ENCODE data around the gene PDCD2L.
"Not testable (repeated sequence)": the region's sequence is repeated elsewhere in the genome, so short reads cannot be mapped to it uniquely, and the experiment has no call there.

Gene PDCD2L

GRCh38 chr19:34461375-34462100, 57.3 kb downstream of the PDCD2L start:
- Histone ChIP-seq H3K4me1 (ENCODE audit: insufficient read depth, low read length) (no peaks in the 10 kb centered on the region), H3K9me3 (ENCODE audit: insufficient read depth, low read length, severe bottlenecking) (no peaks in the 10 kb centered on the region), H3K4me3 (ENCODE audit: low read depth in 1 of 2, low read length in 2 of 2) (no peak overlapping the region), H3K36me3 (ENCODE audit: insufficient read depth, low read length) (peaks cover 97% of the 10 kb centered on the region), H3K27ac (ENCODE audit: low read length) (no peak overlapping the region), H2AFZ (ENCODE audit: low read depth, low read length) (no peak overlapping the region), H3K79me2 (ENCODE audit: insufficient read depth, low read length) (peaks cover 51% of the 10 kb centered on the region), H3K27me3 (ENCODE audit: insufficient read depth, low read length, poor library complexity) (no peaks in the 10 kb centered on the region), H3K4me2 (ENCODE audit: insufficient read depth, low read length) (no peak overlapping the region), H4K20me1 (ENCODE audit: insufficient read depth, low read length) (peaks cover 51% of the 10 kb centered on the region), H3K9ac (ENCODE audit: low read depth, low read length) (no peak overlapping the region)
- TF ChIP-seq, protein P1, sequence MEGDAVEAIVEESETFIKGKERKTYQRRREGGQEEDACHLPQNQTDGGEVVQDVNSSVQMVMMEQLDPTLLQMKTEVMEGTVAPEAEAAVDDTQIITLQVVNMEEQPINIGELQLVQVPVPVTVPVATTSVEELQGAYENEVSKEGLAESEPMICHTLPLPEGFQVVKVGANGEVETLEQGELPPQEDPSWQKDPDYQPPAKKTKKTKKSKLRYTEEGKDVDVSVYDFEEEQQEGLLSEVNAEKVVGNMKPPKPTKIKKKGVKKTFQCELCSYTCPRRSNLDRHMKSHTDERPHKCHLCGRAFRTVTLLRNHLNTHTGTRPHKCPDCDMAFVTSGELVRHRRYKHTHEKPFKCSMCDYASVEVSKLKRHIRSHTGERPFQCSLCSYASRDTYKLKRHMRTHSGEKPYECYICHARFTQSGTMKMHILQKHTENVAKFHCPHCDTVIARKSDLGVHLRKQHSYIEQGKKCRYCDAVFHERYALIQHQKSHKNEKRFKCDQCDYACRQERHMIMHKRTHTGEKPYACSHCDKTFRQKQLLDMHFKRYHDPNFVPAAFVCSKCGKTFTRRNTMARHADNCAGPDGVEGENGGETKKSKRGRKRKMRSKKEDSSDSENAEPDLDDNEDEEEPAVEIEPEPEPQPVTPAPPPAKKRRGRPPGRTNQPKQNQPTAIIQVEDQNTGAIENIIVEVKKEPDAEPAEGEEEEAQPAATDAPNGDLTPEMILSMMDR (IDR thresholded peaks at IDR 0.05; ENCODE audit: borderline replicate concordance, extremely low read depth, low read length, poor library complexity, severe bottlenecking): no peak
- TF ChIP-seq EZH2 (IDR thresholded peaks at IDR 0.05; ENCODE audit: borderline replicate concordance, low read depth, low read length, severe bottlenecking): no peak
- ATAC-seq (ENCODE audit: insufficient read depth, low read depth) (no peak), DNase-seq (no peak)

- not testable (repeated sequence) for H3K27ac ChIP-seq (ENCODE audit: low read length); H3K4me1 ChIP-seq (ENCODE audit: insufficient read depth, low read length); H3K9ac ChIP-seq (ENCODE audit: low read depth, low read length); H2AFZ ChIP-seq (ENCODE audit: low read depth, low read length); H3K9me3 ChIP-seq (ENCODE audit: insufficient read depth, low read length, severe bottlenecking); H3K4me2 ChIP-seq (ENCODE audit: insufficient read depth, low read length); H3K4me3 ChIP-seq (ENCODE audit: low read depth in 1 of 2, low read length in 2 of 2); H3K27me3 ChIP-seq (ENCODE audit: insufficient read depth, low read length, poor library complexity); ATAC-seq (ENCODE audit: insufficient read depth, low read depth); DNase-seq
- Histone ChIP-seq H3K79me2 (ENCODE audit: insufficient read depth, low read length) (peaks cover 28% of the 10 kb centered on the region), H4K20me1 (ENCODE audit: insufficient read depth, low read length) (peaks cover 35% of the 10 kb centered on the region), H3K36me3 (ENCODE audit: insufficient read depth, low read length) (peaks cover 100% of the 10 kb centered on the region)
Measured at GRCh38 chr19:34464785-34465184, 60.6 kb downstream of the PDCD2L start.

DNA sequence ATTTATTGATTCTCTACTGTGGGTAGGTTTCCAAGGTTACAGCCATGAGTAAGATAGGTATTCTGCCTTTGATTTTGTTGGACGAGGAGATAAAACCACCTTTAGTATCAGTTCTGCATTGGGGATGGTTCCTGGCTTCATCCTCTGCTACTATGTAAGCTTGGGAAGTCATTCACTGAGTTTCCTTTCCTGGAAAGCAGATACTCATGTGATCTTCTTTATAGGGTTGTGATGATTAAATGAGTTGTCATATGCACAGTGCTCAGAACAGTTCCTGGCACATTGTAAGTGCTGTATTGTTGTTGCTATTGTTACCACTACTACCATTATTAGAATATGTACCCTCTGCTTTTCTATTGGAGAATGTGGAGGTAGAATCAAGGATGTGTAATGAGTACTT, 64.2 kb downstream of the PDCD2L start:
- Histone ChIP-seq H3K9ac (ENCODE audit: low read depth, low read length) (no peak overlapping the region), H3K9me3 (ENCODE audit: insufficient read depth, low read length, severe bottlenecking) (no peaks in the 10 kb centered on the region), H3K4me3 (ENCODE audit: low read depth in 1 of 2, low read length in 2 of 2) (no peak overlapping the region), H2AFZ (ENCODE audit: low read depth, low read length) (no peak overlapping the region), H3K27ac (ENCODE audit: low read length) (no peak overlapping the region), H3K4me2 (ENCODE audit: insufficient read depth, low read length) (no peak overlapping the region), H4K20me1 (ENCODE audit: insufficient read depth, low read length) (peaks cover 13% of the 10 kb centered on the region; the same call in 1 of the 2 replicates), H3K4me1 (ENCODE audit: insufficient read depth, low read length) (no peaks in the 10 kb centered on the region), H3K27me3 (ENCODE audit: insufficient read depth, low read length, poor library complexity) (no peaks in the 10 kb centered on the region), H3K36me3 (ENCODE audit: insufficient read depth, low read length) (peaks cover 97% of the 10 kb centered on the region), H3K79me2 (ENCODE audit: insufficient read depth, low read length) (no peaks in the 10 kb centered on the region; the same call in 1 of the 2 replicates)
- TF ChIP-seq, protein P1 (IDR thresholded peaks at IDR 0.05; ENCODE audit: borderline replicate concordance, extremely low read depth, low read length, poor library complexity, severe bottlenecking): no peak
- no peak for TF ChIP-seq EZH2 (IDR thresholded peaks at IDR 0.05; ENCODE audit: borderline replicate concordance, low read depth, low read length, severe bottlenecking)
- ATAC-seq (ENCODE audit: insufficient read depth, low read depth) (no peak), DNase-seq (no peak)

- not testable (repeated sequence) for H3K27me3 ChIP-seq (ENCODE audit: insufficient read depth, low read length, poor library complexity); H3K9ac ChIP-seq (ENCODE audit: low read depth, low read length); H2AFZ ChIP-seq (ENCODE audit: low read depth, low read length); H3K4me2 ChIP-seq (ENCODE audit: insufficient read depth, low read length); ATAC-seq (ENCODE audit: insufficient read depth, low read depth); H3K27ac ChIP-seq (ENCODE audit: low read length); H3K4me1 ChIP-seq (ENCODE audit: insufficient read depth, low read length); H3K9me3 ChIP-seq (ENCODE audit: insufficient read depth, low read length, severe bottlenecking); H3K4me3 ChIP-seq (ENCODE audit: low read depth in 1 of 2, low read length in 2 of 2); DNase-seq; H3K79me2 ChIP-seq (ENCODE audit: insufficient read depth, low read length)
- Histone ChIP-seq H3K36me3 (ENCODE audit: insufficient read depth, low read length) (peaks cover 94% of the 10 kb centered on the region), H4K20me1 (ENCODE audit: insufficient read depth, low read length) (peaks cover 13% of the 10 kb centered on the region; the same call in 1 of the 2 replicates)
Measured at GRCh38 chr19:34469026-34469425, 64.8 kb downstream of the PDCD2L start.
